GM19395 (cell line): ENCODE data around the gene SBNO1.
"Not testable (repeated sequence)": the region's sequence is repeated elsewhere in the genome, so short reads cannot be mapped to it uniquely, and the experiment has no call there.

Experiments used
- ATAC-seq: cut with Tn5 transposase; IDR thresholded peaks from one replicate; pipeline ENCODE4 v1.9.1; 2021; ENCODE audit warnings: mild to moderate bottlenecking, moderate library complexity; ENCODE audit not compliant: unreplicated experiment

The SBNO1 gene

DNA sequence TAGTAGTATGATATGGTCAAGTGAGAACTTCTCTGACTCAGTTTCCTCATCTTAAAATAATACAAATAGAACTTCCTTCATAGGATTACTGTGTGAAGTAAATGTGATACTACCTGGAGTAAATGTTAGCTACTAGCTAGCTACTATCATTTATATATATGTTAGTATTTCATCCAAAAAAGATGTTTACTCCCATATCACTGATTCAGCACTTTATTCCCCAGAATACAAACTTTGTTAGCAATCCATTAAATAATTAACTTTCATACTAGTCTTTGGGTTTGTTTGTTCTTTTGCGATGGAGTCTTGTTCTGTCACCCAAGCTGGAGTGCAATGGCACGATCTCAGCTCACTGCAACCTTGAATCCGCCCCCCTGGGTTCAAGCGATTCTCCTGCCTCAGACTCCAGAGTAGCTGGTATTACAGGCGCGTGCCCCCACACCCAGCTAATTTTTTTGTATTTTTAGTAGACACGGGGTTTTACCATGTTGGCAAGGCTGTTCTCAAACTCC, 8.4 kb downstream of the SBNO1 start:
- no peak for ATAC-seq

DNA sequence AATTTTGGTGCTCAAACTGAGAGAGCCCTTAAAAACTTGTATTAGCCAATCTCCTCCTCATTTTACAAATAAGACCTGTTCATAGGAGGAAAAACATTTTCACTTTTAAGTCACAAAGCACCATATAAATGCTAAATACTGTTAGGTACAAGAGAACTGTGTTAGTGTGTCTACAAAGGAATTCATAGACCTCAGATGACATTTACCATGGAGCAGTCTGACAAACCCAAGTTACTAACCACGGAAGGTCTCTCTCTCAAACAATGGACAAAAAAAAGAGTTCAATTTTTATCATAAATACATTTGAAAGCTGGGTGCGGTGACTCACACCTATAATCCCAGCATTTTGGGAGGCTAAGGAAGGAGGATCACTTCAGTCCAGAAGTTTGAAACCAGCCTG, 10.0 kb downstream of the SBNO1 start:
- ATAC-seq = no peak

DNA sequence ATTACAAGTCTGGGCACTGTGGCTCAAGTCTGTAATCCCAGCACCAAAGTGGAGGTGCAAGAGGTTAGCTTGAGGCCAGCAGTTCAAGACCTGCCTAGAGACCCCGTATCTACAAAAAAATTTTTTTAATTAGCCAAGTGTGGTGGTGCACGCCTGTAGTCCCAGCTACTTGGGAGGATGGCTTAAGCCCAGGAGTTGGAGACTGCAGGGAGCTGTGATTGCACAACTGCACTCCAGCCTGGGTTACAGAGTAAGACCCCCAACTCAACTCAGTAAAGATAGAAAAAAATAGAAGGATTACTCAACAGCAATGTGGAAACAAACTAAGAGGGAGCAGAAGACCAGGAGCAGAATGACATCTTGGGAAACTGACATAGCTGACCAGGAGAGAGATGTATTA, 13.3 kb downstream of the SBNO1 start:
- ATAC-seq = no peak

DNA sequence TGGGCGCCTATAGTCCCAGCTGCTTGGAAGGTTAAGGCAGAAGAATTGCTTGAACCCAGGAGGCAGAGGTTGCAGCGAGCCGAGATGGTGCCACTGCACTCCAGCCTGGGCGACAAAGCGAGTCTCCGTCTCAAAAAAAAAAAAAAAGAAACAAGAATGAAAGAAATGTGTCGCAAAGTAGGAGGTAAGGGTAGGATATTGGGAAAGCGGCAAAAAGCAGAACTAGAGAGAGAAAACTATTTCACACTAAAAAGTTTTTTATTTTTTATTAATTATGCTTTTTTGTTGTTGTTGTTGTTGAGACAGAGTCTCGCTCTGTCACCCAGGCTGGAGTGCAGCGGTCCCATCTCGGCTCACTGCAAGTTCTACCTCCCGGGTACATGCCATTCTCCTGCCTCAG, 17.7 kb downstream of the SBNO1 start:
- no peak for ATAC-seq

DNA sequence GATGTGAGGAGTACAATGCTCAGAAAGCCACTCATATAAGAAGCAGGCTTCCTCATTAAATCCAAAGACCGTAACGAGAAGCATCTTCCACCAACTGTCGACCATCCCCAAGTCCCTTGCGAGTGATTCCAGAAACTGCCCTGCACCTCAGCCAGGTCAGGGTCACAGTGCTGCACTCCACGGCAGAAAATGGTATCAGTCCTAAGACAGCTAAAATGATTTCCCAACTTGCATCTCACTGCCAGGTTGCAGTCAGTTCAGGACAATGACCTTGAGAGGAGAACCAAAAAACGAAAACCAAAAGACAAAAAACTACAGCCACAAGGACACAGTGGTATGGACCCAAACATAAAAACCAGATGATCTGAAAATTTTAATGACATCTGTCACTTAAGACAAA, 20.6 kb downstream of the SBNO1 start:
- ATAC-seq = no peak

DNA sequence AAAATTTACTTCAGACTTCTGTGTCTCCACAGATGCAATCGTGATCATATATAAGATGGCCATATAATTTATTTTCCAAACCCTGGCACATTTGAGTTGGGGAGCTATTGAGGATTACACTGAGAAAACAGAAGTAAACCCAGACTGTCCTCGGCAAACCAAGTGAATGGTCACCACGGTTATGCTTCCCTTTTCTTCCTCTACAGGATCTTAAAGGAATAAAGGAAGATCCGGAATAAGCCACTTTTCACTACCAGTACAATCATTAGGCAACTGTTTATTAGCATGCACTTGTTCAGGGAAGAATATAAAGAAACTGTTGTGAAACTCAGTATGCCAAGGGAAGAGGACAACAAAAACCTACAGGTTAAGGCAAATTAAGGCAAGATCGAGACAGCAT, 27.6 kb downstream of the SBNO1 start:
- ATAC-seq = no peak

DNA sequence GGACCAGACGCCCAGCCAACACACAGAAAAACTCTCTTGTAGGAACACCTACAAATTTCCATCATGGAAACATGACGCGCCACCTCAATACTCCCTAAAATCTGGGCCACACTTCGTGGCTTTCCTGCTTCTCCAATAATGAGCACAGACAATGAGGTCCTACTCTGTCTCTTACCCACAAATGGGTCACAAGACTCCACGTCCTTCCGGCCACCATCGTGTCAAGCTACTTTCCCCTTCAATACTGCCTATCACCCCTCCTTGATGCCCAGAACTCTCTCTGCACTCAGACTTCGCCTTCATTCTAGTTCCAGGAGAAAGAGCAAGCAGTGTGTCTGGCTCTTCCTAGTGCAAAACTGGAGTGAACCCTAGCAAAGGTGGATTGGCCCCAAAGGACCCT, 28.1 kb downstream of the SBNO1 start:
- no peak for ATAC-seq

DNA sequence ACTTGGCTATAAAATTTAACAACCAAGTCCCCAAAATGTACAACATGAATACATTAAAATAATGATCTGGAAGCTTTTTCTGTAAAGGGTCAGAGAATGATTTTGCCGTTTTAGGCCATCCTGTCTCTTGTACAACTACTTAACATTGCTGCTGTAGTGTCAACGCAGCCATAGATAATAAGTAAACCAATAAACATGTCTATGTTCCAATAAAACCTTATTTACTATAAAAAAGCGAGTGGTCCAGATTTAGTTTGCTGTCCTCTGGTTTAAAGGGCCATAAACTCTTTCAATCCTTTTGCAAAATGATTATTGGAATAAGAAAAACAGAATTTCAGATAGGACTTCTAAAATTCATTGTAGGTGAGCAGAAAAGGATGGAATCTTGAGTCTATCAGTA, 29.2 kb downstream of the SBNO1 start:
- no peak for ATAC-seq

DNA sequence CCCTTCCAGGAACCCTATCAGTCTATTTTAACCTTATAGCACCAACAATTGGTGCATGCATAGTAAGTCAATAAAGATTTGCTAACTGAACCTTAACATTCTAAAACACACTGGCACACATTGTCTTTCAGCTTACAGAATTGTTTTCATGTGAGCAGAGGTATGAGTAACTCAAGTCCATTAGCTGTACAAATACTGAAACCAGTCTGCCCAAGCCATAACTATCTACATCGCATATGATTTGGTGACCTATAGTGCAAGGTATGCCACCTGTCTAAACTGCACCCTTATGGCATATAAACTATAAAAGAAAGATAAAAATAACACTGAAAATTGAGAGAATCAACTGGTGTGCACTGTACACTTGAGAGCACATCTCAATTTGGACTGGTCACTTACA, 34.8 kb downstream of the SBNO1 start:
- no peak for ATAC-seq

DNA sequence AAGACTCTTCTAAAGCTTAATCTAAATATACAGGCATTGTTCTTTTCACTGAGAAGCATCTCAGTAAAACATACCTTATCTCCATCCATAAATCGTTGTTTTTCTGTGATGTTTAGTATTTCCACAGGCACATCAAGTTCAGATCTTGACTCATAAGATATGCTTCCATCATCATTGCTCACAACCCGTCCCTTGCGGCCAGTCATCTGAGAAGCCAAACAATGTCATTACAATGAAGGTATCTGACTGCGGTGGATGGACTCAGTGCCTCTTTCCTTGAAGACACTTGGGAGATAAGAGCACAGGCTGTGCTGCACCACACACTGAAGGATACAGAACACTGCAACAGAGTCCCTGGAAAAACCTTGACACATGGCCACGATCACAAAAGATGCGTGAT, 44.8 kb downstream of the SBNO1 start:
- ATAC-seq = no peak

DNA sequence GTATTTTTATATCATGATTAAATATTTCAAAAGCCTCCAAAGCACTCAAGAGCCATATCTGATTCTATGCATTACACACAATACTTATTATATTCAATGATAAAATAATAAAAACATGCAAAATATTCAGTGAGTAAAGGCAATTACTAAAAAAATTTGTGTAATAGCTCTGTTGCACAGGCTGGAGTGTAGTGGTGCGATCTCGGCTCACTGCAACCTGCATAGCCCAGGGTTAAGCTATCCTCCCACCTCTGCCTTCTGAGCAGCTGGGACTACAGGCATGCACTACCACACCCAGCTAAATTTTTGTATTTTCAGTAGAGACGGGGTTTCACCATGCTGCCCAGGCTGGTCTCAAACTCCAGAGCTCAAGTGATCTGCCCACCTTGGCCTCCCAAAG, 45.4 kb downstream of the SBNO1 start:
- no peak for ATAC-seq

DNA sequence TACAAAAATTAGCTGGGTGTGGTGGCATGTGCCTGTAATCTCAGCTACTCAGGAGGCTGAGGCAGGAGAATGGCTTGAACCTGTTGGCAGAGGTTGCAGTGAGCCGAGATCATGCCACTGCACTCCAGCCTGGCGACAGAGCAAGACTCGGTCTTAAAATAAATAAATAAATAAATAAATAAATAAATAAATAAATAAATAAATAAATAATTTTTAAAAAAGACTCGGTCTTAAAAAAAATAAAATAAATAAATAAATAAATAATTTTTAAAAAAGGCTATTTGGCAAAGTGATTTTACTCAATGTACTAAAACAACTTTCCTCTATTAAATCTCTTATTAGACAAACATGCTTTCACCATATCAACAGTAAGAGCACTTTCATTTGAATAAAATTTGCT, 51.6 kb downstream of the SBNO1 start:
- ATAC-seq = not testable (repeated sequence)

DNA sequence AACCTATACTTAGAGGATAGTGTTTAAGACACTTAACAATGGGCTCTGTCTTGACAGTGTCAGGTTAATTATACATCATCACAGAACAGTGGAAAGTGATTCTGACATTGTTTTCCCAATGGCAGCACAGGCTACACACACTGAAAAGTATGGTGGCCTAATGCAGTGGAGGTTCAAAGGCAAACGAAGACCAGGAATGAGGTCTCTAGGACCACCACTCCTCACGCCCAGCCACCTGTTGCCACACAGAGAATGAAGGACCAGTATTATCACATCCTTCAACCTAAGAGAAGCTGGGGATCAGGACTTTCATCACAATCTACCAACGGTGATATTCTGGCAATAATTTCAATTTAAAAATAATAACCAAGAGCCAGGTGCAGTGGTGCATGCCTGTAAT, 58.4 kb downstream of the SBNO1 start:
- ATAC-seq = no peak

DNA sequence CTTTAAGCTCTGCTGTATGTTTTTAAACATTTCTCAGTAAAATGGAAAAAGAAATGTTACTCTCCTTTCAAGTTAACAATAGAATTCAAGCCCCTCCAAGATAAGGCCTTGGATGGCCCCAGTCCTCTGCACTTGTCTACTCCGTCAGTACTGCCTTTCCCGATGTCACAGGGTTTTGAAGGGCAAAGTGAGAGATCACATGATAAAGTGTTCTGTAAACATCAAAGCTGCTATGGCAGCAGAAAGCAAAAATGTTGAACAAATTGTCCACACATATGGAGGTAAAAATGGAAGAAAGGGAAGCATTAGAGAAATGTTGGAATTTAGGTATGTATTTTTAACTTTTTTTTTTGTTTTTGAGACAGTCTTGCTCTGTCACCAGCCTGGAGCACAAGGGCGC, 59.5 kb downstream of the SBNO1 start:
- no peak for ATAC-seq

DNA sequence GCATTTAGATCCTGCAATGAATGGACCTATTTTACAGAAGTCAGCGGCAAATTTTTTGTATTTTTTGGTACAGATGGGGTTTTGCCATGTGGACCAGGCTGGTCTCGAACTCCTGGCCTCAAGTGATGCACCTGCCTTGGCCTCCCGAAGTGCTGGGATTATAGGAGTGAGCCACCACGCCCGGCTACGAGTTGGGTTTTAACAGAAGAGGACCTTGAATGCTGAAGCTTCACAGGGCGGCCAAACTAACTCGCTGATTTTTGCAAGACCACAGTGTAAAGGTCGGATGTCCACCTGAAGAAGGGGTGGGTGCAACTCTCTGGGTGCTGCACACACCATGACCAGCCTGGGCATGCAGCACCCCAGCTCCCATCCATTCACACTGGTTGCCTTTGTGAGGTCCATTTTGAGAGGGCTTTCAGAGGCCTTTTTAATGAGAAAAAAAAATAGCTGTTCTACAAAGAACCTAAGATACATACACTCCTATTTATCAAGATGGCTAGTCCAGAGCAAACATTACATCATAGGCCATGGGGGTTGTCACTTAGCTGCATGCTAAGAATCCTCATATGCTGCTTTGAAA, 71.4 kb downstream of the SBNO1 start:
- ATAC-seq = no peak

DNA sequence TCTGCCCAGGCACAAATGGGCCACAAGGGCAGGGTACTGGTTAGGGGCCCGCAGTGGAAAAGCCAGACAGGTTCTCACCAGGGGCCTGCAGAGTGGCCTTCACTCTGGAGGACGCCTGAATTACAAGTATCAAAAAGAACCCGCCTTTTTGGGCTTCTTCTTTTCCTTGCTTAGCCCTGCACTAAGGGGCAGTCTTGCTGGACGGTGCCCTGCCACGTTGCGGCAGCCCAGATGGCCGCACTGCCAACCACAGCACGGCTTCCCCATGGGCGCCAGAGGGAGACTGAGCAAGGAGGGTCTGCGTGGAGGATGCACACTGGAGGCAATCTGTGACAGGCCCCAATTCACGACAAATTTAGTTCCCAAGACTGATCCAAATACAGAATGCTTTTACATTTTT, 74.7 kb downstream of the SBNO1 start:
- no peak for ATAC-seq

DNA sequence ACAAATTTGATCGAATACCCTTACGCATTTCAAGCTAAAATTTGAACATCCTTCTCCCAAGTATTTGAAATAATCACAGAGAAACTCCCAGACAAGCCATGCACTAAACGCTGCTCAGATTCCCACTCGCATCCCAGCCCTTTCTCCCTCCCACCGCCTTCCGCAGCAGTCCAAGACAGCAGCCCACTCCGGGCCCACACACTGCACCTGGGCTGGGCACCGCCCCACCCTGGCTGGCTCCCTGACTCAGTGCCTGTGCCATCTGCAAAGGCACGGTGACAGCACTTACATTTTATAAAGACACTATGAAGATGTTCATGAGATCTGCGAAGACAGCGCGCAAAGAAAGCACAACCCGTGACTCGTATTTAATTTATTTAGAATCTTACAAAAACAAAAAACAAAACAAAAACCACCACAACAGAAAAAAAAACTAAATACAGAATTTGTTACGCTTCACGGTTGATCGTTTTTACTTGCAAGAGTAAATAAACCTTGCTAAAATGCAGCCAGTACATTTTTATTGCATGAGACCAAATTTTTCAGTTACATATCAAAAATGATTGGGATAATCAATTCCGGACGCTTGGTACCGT, 75.8 kb downstream of the SBNO1 start:
- no peak for ATAC-seq

DNA sequence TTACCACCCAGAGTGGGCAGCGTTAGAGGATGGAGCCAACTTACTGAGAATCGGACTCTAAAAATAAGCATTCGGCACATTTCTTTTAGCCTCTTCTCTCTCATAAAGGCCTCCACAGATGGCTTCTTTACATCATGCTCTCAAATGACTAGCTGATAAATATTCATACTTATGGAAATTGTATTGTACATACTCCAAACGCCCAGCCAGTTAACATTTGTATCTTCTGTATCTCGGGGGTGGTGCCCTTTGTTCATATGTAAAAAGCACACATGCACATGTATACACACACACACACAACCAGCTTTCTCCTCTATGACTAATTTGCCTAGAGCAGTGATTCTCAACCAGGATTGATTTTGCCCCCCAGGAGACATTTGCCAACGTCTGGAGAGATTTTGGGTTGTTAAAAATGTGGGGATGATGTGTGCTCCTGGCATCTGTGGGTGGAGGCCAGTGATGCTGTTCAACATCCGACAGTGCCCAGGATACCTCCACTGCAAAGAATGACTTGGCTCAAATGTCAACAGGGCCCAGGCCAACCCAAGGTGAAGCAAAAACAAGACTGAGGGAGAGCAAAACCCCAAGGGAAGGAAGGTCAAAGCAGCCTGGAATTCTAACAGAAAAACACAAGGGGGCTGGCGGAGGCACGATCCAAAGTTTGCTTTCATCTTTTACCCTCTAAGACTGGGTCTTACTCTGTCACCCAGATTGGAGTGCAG, 77.8 kb downstream of the SBNO1 start:
- no peak for ATAC-seq

DNA sequence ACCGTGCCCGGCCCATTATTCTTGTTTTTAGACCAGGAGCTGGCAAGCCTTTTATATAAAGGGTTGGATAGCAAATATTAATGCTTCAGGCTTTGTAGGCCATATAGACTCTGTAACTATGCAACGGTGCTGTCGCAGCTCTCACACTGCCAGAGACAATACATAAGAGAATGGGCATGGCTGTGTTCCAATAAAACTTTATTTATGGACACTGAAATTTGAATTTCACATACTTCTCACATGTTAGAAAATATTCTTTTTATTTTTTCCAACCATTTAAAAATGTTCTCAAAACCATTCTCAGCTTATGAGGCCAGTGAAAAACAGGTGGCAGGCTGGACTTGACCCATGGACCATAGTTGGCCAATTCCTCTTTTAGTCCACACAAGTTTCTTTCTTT, 80.0 kb downstream of the SBNO1 start:
- no peak for ATAC-seq

DNA sequence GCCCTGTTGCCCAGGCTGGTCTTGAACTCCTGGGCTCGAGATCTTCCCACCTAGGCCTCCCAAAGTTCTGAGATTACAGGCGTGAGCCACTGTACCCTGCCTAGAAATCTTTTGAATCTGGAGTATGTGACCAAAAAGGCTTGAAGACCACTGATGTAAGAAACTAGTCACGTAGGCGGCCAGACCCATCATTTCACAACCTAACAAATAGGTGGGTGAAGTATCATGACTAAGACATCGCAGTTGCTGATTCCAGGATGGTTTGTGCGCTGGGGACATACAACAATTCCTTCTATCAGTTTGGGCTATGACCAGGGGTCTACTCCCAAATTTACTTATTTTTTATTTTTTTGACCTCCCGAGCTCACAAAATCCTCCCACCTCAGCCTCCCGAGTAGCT, 81.2 kb downstream of the SBNO1 start:
- ATAC-seq = no peak

DNA sequence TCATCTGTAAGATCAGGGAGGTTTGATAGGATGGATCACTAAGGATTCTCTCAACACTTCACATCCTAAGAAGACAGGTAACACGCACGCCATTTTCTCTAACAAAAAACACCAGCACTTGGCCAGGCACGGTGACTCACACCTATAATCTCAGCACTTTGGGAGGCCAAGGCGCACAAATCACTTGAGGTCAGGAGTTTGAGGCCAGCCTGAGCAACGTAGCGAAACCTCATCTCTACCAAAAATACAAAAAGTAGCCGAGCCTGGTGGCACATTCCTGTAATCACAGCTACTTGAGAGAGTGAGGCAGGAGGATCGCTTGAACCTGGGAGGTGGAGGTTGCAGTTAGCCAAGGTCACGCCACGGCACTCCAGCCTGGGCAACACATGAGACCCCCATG, 82.5 kb downstream of the SBNO1 start:
- no peak for ATAC-seq

DNA sequence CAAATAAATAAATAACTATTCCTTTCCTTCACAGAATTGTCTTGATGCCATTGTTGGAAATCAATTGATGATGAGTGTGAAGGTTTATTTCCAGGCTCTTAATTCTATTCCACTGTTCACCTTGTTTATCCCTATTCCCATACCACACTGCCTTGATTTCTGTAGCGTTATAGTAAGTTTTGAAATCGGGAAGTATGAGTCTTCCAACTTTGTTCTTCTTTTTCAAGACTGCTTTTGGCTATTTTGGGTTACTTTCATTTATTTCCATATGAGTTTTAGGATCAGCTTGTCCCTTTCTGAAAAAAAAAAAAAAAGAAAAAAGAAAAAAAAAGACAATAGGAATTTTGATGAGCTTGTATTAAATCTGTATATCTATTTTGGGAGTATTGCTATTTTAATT, 83.7 kb downstream of the SBNO1 start:
- no peak for ATAC-seq
